WTC11 (cell line): ENCODE measurements around the gene MRPL34. TPM values are rescaled to one million over a fixed set of nuclear protein-coding genes. Genes with fewer than 3 reads are reported as not detected.

Experiments used
- AR ChIP-seq: fragments of 250-450 bp; sonication (Bioruptor Pico); IDR thresholded peaks from 2 replicates; pipeline ENCODE4 v1.9.0; 2021; ENCODE audit warnings: mild to moderate bottlenecking
- CREM ChIP-seq: sonication (generic); formaldehyde crosslinking; IDR thresholded peaks from 2 replicates; pipeline ENCODE4 v1.8.1; 2022; ENCODE audit warnings: mild to moderate bottlenecking, missing genetic modification reagents, moderate library complexity
- ELF4 ChIP-seq: sonication (generic); formaldehyde crosslinking; IDR thresholded peaks from 2 replicates; pipeline ENCODE4 v1.8.1; 2022; ENCODE audit warnings: low read depth, mild to moderate bottlenecking, moderate library complexity, missing genetic modification reagents
- ERG ChIP-seq: fragments of 250-450 bp; sonication (Bioruptor Pico); IDR thresholded peaks from 2 replicates; pipeline ENCODE4 v1.8.0; 2021; ENCODE audit warnings: mild to moderate bottlenecking
- ETV6 ChIP-seq: sonication (generic); formaldehyde crosslinking; IDR thresholded peaks from 2 replicates; pipeline ENCODE4 v1.8.1; 2022; ENCODE audit warnings: mild to moderate bottlenecking, missing genetic modification reagents
- GABPB1 ChIP-seq: sonication (generic); formaldehyde crosslinking; IDR thresholded peaks from 2 replicates; pipeline ENCODE4 v1.8.1; 2023; ENCODE audit warnings: mild to moderate bottlenecking, missing genetic modification reagents
- GRHL2 ChIP-seq: fragments of 250-450 bp; sonication (Bioruptor Pico); IDR thresholded peaks from 2 replicates; pipeline ENCODE4 v1.8.0; 2022; ENCODE audit warnings: mild to moderate bottlenecking, moderate library complexity; ENCODE audit not compliant: insufficient replicate concordance, severe bottlenecking
- GTF2I ChIP-seq: fragments of 250-450 bp; sonication (Bioruptor Pico); conservative IDR thresholded peaks from 2 replicates; pipeline ENCODE4 v1.4.0; 2021; ENCODE audit warnings: mild to moderate bottlenecking
- HMGA2 ChIP-seq: fragments of 250-450 bp; sonication (Bioruptor Pico); IDR thresholded peaks from 2 replicates; pipeline ENCODE4 v1.4.0; 2021; ENCODE audit warnings: mild to moderate bottlenecking, moderate library complexity
- IRF2 ChIP-seq: sonication (generic); formaldehyde crosslinking; IDR thresholded peaks from 2 replicates; pipeline ENCODE4 v1.8.0; 2022; ENCODE audit warnings: low read depth, missing genetic modification reagents, borderline replicate concordance
- JUN ChIP-seq: sonication (generic); formaldehyde crosslinking; IDR thresholded peaks from 2 replicates; pipeline ENCODE4 v1.8.0; 2023; ENCODE audit warnings: mild to moderate bottlenecking, missing genetic modification reagents
- NFE2L1 ChIP-seq: sonication (generic); formaldehyde crosslinking; IDR thresholded peaks from 2 replicates; pipeline ENCODE4 v1.8.1; 2023; ENCODE audit warnings: missing genetic modification reagents
- NFYB ChIP-seq: sonication (generic); formaldehyde crosslinking; conservative IDR thresholded peaks from 2 replicates; pipeline ENCODE4 v1.8.0; 2022; ENCODE audit warnings: low read depth, missing genetic modification reagents
- NR1H2 ChIP-seq: sonication (generic); formaldehyde crosslinking; IDR thresholded peaks from 2 replicates; pipeline ENCODE4 v1.9.0; 2021; ENCODE audit warnings: mild to moderate bottlenecking, moderate library complexity, missing genetic modification reagents
- NR2C2 ChIP-seq: sonication (generic); formaldehyde crosslinking; IDR thresholded peaks from 2 replicates; pipeline ENCODE4 v1.8.0; 2022; ENCODE audit warnings: mild to moderate bottlenecking, missing genetic modification reagents
- OVOL2 ChIP-seq: fragments of 250-450 bp; sonication (Bioruptor Pico); IDR thresholded peaks from 2 replicates; pipeline ENCODE4 v1.9.0; 2021; ENCODE audit warnings: mild to moderate bottlenecking, borderline replicate concordance
- PRDM15 ChIP-seq: sonication (generic); formaldehyde crosslinking; IDR thresholded peaks from 2 replicates; pipeline ENCODE4 v1.8.0; 2022; ENCODE audit warnings: missing genetic modification reagents
- TEAD1 ChIP-seq: sonication (generic); formaldehyde crosslinking; IDR thresholded peaks from 2 replicates; pipeline ENCODE4 v1.8.0; 2022; ENCODE audit warnings: mild to moderate bottlenecking, missing genetic modification reagents
- TP53 ChIP-seq: sonication (generic); formaldehyde crosslinking; IDR thresholded peaks from 2 replicates; pipeline ENCODE4 v1.8.1; 2023; ENCODE audit warnings: mild to moderate bottlenecking, missing genetic modification reagents
- USF1 ChIP-seq: sonication (generic); formaldehyde crosslinking; IDR thresholded peaks from 2 replicates; pipeline ENCODE4 v1.8.0; 2022; ENCODE audit warnings: mild to moderate bottlenecking, missing genetic modification reagents
- ZMAT4 ChIP-seq: fragments of 250-450 bp; sonication (Bioruptor Pico); IDR thresholded peaks from 2 replicates; pipeline ENCODE4 v1.9.0; 2021; ENCODE audit warnings: mild to moderate bottlenecking
- ZNF671 ChIP-seq: fragments of 250-450 bp; sonication (Bioruptor Pico); IDR thresholded peaks from 2 replicates; pipeline ENCODE4 v1.8.0; 2021; ENCODE audit warnings: mild to moderate bottlenecking
- total RNA-seq: library from RNA; stranded (reverse); gene quantifications from 3 replicates; pipeline ENCODE4 v1.2.3, GENCODE V29; 2021
- TF ChIP-seq, protein P1 (sequence below): sonication (generic); formaldehyde crosslinking; IDR thresholded peaks from 2 replicates; pipeline ENCODE4 v1.8.1; 2023; ENCODE audit warnings: mild to moderate bottlenecking, missing genetic modification reagents, borderline replicate concordance
- TF ChIP-seq, protein P2 (sequence below): sonication (generic); formaldehyde crosslinking; IDR thresholded peaks from 2 replicates; pipeline ENCODE4 v1.8.1; 2022; ENCODE audit warnings: missing genetic modification reagents, borderline replicate concordance
- TF ChIP-seq, protein P3 (sequence below): sonication (generic); formaldehyde crosslinking; IDR thresholded peaks from 2 replicates; pipeline ENCODE4 v1.8.0; 2022; ENCODE audit warnings: mild to moderate bottlenecking, missing genetic modification reagents

The MRPL34 gene
- total RNA-seq, 1 experiment from 2014 or later, result 130 TPM

GRCh38 chr19:17346109-17346671 is 40.5 kb downstream of the MRPL34 start (continued):
- TF ChIP-seq, protein P1, sequence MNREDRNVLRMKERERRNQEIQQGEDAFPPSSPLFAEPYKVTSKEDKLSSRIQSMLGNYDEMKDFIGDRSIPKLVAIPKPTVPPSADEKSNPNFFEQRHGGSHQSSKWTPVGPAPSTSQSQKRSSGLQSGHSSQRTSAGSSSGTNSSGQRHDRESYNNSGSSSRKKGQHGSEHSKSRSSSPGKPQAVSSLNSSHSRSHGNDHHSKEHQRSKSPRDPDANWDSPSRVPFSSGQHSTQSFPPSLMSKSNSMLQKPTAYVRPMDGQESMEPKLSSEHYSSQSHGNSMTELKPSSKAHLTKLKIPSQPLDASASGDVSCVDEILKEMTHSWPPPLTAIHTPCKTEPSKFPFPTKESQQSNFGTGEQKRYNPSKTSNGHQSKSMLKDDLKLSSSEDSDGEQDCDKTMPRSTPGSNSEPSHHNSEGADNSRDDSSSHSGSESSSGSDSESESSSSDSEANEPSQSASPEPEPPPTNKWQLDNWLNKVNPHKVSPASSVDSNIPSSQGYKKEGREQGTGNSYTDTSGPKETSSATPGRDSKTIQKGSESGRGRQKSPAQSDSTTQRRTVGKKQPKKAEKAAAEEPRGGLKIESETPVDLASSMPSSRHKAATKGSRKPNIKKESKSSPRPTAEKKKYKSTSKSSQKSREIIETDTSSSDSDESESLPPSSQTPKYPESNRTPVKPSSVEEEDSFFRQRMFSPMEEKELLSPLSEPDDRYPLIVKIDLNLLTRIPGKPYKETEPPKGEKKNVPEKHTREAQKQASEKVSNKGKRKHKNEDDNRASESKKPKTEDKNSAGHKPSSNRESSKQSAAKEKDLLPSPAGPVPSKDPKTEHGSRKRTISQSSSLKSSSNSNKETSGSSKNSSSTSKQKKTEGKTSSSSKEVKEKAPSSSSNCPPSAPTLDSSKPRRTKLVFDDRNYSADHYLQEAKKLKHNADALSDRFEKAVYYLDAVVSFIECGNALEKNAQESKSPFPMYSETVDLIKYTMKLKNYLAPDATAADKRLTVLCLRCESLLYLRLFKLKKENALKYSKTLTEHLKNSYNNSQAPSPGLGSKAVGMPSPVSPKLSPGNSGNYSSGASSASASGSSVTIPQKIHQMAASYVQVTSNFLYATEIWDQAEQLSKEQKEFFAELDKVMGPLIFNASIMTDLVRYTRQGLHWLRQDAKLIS (CRISPR knock-in tag), result no peak
- TF ChIP-seq NR1H2 (CRISPR knock-in tag) (no peak), NFYB (CRISPR knock-in tag) (no peak), GRHL2 (no peak), ETV6 (CRISPR knock-in tag) (no peak), IRF2 (CRISPR knock-in tag) (no peak), AR (CRISPR knock-in tag) (no peak), NFE2L1 (CRISPR knock-in tag) (no peak), TEAD1 (CRISPR knock-in tag) (peak; percentile 53; the same call in 1 of the 2 replicates), ERG (CRISPR knock-in tag) (no peak), OVOL2 (no peak), PRDM15 (no peak), TP53 (CRISPR knock-in tag) (no peak), GABPB1 (CRISPR knock-in tag) (no peak), CREM (CRISPR knock-in tag) (no peak), USF1 (CRISPR knock-in tag) (no peak; the same call in 1 of the 2 replicates), ZNF671 (CRISPR knock-in tag) (no peak), ELF4 (CRISPR knock-in tag) (no peak), ZMAT4 (CRISPR knock-in tag) (no peak), HMGA2 (CRISPR knock-in tag) (no peak), GTF2I (0 out of 2 replicates have a peak, but pooled peaks have one; percentile 79), JUN (CRISPR knock-in tag) (no peak), NR2C2 (CRISPR knock-in tag) (no peak)
- TF ChIP-seq, protein P2, sequence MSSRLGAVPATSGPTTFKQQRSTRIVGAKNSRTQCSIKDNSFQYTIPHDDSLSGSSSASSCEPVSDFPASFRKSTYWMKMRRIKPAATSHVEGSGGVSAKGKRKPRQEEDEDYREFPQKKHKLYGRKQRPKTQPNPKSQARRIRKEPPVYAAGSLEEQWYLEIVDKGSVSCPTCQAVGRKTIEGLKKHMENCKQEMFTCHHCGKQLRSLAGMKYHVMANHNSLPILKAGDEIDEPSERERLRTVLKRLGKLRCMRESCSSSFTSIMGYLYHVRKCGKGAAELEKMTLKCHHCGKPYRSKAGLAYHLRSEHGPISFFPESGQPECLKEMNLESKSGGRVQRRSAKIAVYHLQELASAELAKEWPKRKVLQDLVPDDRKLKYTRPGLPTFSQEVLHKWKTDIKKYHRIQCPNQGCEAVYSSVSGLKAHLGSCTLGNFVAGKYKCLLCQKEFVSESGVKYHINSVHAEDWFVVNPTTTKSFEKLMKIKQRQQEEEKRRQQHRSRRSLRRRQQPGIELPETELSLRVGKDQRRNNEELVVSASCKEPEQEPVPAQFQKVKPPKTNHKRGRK (CRISPR knock-in tag), result no peak
- TF ChIP-seq, protein P3, sequence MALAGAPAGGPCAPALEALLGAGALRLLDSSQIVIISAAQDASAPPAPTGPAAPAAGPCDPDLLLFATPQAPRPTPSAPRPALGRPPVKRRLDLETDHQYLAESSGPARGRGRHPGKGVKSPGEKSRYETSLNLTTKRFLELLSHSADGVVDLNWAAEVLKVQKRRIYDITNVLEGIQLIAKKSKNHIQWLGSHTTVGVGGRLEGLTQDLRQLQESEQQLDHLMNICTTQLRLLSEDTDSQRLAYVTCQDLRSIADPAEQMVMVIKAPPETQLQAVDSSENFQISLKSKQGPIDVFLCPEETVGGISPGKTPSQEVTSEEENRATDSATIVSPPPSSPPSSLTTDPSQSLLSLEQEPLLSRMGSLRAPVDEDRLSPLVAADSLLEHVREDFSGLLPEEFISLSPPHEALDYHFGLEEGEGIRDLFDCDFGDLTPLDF (CRISPR knock-in tag), result no peak
